DMS79 treated with DMSO at 0.1 percent for 48 hours (cell line): Measurements from ENCODE around the gene TXNDC5.

ENCODE experiments used
- DNase-seq: peaks from one replicate; lab custom pipeline; 2025; lab: John Stamatoyannopoulos, UW

TXNDC5 gene

DNA sequence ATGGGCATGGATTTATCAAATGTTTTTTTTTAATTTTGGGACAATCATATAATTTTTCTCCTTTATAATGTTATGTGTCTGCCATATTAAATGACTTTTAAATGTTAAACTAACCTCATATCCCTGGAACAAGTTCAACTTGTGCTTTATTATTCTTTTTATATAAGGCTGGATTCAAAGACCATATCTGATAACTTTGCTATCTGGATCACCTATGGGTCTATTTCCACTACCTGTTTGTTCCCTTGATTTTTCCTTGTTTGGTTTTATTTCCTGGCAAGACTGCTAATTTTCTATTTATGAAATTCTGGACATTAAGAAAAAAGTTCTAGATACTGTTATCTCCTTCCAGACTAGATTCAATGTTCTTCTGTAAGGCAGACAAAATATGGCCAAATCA, 58.8 kb downstream of the TXNDC5 start:
- DNase-seq, result no peak

DNA sequence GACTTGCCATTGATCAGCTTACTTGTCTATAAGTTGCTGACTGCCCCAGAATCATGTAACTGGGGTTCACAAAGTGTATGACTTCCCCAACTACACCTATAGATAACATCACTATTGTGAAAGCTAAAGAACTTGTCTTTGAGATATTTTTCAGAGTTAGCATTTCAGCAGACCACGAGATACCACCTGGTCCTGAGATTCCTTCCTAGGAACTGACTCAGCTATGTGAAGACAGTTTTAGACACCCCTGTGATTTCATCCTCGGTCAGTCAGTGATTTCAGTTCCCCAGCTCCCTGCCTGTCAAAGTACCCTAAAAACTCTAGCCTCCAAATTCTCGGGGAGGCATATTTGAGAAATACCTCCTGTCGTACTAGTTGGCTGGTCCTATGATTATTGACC, 62.4 kb downstream of the TXNDC5 start:
- DNase-seq, result no peak

- no peak for DNase-seq
Observed at GRCh38 chr6:7846966-7847818, 63.4 kb downstream of the TXNDC5 start.

DNA sequence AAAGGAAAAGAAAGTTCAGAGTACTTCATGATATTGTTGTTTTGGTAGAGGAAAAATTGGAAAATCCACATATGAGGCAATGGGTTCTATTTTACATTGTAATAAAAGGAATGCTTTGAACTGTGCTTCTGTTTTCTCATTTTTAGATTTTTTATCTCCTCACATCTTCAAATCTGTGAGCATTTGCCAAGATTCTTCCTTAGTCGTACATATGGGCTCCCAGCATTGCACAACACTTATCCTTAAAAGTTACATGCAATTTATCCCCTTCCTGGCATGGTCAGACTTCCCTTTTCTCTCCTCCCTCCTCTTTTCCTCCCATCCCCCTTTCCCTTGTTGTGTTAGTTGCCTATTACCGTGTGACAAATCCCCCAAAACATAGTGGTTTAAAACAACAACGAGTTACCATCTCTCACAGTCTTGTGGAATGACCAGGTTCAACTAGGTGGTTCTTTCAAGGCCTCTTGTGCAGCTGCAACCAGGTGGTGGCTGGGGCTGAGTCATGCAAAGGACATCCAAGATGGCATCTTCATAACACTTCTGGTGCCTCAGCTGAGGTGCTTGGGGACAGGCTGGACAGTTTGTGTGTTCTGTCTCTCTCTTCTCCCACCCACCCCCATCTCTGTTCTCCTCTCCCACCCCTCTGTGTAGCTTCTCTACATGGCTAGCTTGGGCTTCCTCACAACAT, 68.7 kb downstream of the TXNDC5 start:
- no peak for DNase-seq

DNA sequence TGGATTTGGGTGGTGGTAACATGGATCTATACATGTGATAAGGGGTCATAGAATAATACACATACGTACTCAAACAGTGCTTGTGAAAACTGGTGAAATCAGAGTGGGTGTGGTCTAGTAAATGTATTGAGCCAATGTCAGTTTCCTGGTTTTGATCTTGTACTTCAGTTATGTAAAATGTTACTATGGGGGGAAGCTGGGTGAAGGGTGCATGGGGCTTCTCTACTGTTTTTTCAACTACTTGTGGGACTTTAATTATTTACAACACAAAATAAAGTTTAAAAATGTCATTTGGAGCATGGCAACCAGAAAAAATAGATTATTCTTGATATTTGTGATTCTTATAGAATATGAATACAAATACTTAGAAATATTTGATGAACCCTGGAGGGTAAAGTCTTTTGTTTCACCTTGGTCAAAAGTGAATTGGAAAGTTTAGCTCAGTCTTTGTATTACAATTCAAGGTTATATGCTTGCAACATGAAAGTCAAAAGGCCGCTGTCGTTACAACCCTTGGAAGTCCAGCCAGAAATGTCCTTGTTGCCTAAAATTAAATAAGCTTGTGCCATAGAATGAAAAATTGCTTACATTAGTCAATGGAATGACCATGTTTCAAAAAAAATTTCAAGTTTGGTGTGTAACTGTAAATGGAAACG, 74.1 kb downstream of the TXNDC5 start:
- no peak for DNase-seq

- DNase-seq, result no peak
Observed at GRCh38 chr6:7833751-7834070, 76.9 kb downstream of the TXNDC5 start.

- no peak for DNase-seq
Observed at GRCh38 chr6:7832904-7833750, 77.5 kb downstream of the TXNDC5 start.
